ENCODE data around the gene APBB1.

DNA sequence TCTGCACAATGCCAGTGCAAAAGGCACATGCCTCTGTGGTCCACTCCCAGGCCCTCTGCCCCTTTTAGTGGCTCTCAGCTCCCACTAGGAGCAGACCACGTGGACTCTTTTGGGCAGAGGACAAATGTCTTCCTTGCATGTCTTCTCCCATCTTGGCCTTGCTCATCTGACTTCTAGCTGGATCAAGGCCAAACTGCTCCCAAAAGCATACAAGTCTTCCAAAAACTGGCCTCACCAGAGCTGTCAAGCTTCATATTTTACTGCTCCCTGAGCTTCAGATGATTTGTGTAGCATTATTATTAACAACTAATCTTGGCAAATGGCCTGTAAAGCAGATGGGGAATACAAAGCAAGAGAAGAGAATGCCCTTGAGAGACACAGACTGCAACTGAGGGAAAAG, 21.7 kb downstream of the APBB1 start:
- TF ChIP-seq EZH2 (IDR thresholded peaks at IDR 0.05; ENCODE audit: low read length, unreplicated experiment): no peak
- TF ChIP-seq, protein P1, sequence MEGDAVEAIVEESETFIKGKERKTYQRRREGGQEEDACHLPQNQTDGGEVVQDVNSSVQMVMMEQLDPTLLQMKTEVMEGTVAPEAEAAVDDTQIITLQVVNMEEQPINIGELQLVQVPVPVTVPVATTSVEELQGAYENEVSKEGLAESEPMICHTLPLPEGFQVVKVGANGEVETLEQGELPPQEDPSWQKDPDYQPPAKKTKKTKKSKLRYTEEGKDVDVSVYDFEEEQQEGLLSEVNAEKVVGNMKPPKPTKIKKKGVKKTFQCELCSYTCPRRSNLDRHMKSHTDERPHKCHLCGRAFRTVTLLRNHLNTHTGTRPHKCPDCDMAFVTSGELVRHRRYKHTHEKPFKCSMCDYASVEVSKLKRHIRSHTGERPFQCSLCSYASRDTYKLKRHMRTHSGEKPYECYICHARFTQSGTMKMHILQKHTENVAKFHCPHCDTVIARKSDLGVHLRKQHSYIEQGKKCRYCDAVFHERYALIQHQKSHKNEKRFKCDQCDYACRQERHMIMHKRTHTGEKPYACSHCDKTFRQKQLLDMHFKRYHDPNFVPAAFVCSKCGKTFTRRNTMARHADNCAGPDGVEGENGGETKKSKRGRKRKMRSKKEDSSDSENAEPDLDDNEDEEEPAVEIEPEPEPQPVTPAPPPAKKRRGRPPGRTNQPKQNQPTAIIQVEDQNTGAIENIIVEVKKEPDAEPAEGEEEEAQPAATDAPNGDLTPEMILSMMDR (conservative IDR thresholded peaks at IDR 0.05; ENCODE audit: low read depth, low read length): no peak
- no peak for TF ChIP-seq EZH2phosphoT487 (IDR thresholded peaks at IDR 0.05; ENCODE audit: borderline replicate concordance, low read length)
